ENCODE measurements around the gene KRTAP4-12. TPM values are rescaled to one million over a fixed set of nuclear protein-coding genes. Genes with fewer than 3 reads are reported as not detected.
"Not testable (repeated sequence)": the region's sequence is repeated elsewhere in the genome, so short reads cannot be mapped to it uniquely, and the experiment has no call there.

Gene KRTAP4-12
- total RNA-seq, 1 donor from 2014 or later: not detected

GRCh38 chr17:41084100-41084856, 39.7 kb downstream of the KRTAP4-12 start, which contains the start of gene KRTAP4-7:
KRTAP4-7 (plus strand) TSS chr17:41084150; CDS start chr17:41084207, 57 bp downstream.
- DNase-seq: not testable (repeated sequence)

GRCh38 chr17:41083427-41083826, 40.6 kb downstream of the KRTAP4-12 start:
- DNase-seq: not testable (repeated sequence)

- no peak for DNase-seq
These were observed 41.4 kb downstream of the KRTAP4-12 start for GRCh38 chr17:41082626-41083025.

- DNase-seq: no peak
These were observed 47.2 kb downstream of the KRTAP4-12 start for GRCh38 chr17:41076788-41077187.

- no peak for DNase-seq
These were observed 50.3 kb downstream of the KRTAP4-12 start for GRCh38 chr17:41073676-41074075.

Other genes starting within 250 kb of the KRTAP4-12 start
- not detected in 2 replicates for gene KRT20, start 238.9 kb downstream of the KRTAP4-12 start, total RNA-seq
- 0.47 and 1.9 TPM in 2 replicates for gene KRT23, start 186.5 kb downstream of the KRTAP4-12 start, total RNA-seq
- gene KRT39, start 157.2 kb downstream of the KRTAP4-12 start, total RNA-seq: not detected in 2 replicates
- gene KRT40, start 139.9 kb downstream of the KRTAP4-12 start, total RNA-seq: not detected in 2 replicates
- gene KRTAP3-3, start 130.0 kb downstream of the KRTAP4-12 start, total RNA-seq: not detected in 2 replicates
- gene KRTAP3-2, start 124.3 kb downstream of the KRTAP4-12 start, total RNA-seq: not detected in 2 replicates
- not detected in 2 replicates for gene KRTAP3-1, start 115.1 kb downstream of the KRTAP4-12 start, total RNA-seq
- not detected in 2 replicates for gene KRTAP1-5, start 97.0 kb downstream of the KRTAP4-12 start, total RNA-seq
- not detected in 2 replicates for gene KRTAP1-4, start 94.0 kb downstream of the KRTAP4-12 start, total RNA-seq
- gene KRTAP1-3, start 89.3 kb downstream of the KRTAP4-12 start, total RNA-seq: not detected in 2 replicates
- not detected in 2 replicates for gene KRTAP1-1, start 82.7 kb downstream of the KRTAP4-12 start, total RNA-seq
- not detected in 2 replicates for gene KRTAP2-1, start 76.9 kb downstream of the KRTAP4-12 start, total RNA-seq
- not detected in 2 replicates for gene KRTAP2-2, start 69.0 kb downstream of the KRTAP4-12 start, total RNA-seq
- not detected in 2 replicates for gene KRTAP2-3, start 64.1 kb downstream of the KRTAP4-12 start, total RNA-seq
- not detected in 2 replicates for gene KRTAP2-4, start 58.3 kb downstream of the KRTAP4-12 start, total RNA-seq
- not detected in 2 replicates for gene KRTAP4-7, start 40.0 kb downstream of the KRTAP4-12 start, total RNA-seq
- gene KRTAP4-8, start 26.0 kb downstream of the KRTAP4-12 start, total RNA-seq: not detected in 2 replicates
- gene KRTAP4-16, start 22.0 kb downstream of the KRTAP4-12 start, total RNA-seq: not detected in 2 replicates
- gene KRTAP4-9, start 18.8 kb downstream of the KRTAP4-12 start, total RNA-seq: not detected in 2 replicates
- gene KRTAP4-11, start 5.8 kb downstream of the KRTAP4-12 start, total RNA-seq: not detected in 2 replicates
- gene KRTAP4-6, start 16.4 kb upstream of the KRTAP4-12 start, total RNA-seq: 0.19 TPM in 1 of 2 replicates, not detected in the other
- not detected in 2 replicates for gene KRTAP4-5, start 25.6 kb upstream of the KRTAP4-12 start, total RNA-seq
- gene KRTAP4-4, start 36.6 kb upstream of the KRTAP4-12 start, total RNA-seq: not detected in 2 replicates
- not detected in 2 replicates for gene KRTAP4-3, start 44.0 kb upstream of the KRTAP4-12 start, total RNA-seq
- gene KRTAP4-2, start 54.0 kb upstream of the KRTAP4-12 start, total RNA-seq: not detected in 2 replicates
- not detected in 2 replicates for gene KRTAP4-1, start 60.7 kb upstream of the KRTAP4-12 start, total RNA-seq
- gene KRTAP9-1, start 65.7 kb upstream of the KRTAP4-12 start, total RNA-seq: not detected in 2 replicates
- not detected in 2 replicates for gene KRTAP9-2, start 102.5 kb upstream of the KRTAP4-12 start, total RNA-seq
- gene KRTAP9-3, start 108.3 kb upstream of the KRTAP4-12 start, total RNA-seq: not detected in 2 replicates
- gene KRTAP9-8, start 113.8 kb upstream of the KRTAP4-12 start, total RNA-seq: not detected in 2 replicates
- not detected in 2 replicates for gene KRTAP9-4, start 125.5 kb upstream of the KRTAP4-12 start, total RNA-seq
- gene KRTAP9-9, start 131.2 kb upstream of the KRTAP4-12 start, total RNA-seq: not detected in 2 replicates
- not detected in 2 replicates for gene KRTAP9-6, start 141.2 kb upstream of the KRTAP4-12 start, total RNA-seq
- gene KRTAP9-7, start 151.5 kb upstream of the KRTAP4-12 start, total RNA-seq: not detected in 2 replicates
- not detected in 2 replicates for gene KRTAP29-1, start 178.7 kb upstream of the KRTAP4-12 start, total RNA-seq
- 0.05 TPM in 1 of 2 replicates, not detected in the other for gene KRTAP16-1, start 185.1 kb upstream of the KRTAP4-12 start, total RNA-seq
- not detected in 2 replicates for gene KRTAP17-1, start 191.5 kb upstream of the KRTAP4-12 start, total RNA-seq
- gene KRT33A, start 226.6 kb upstream of the KRTAP4-12 start, total RNA-seq: not detected in 2 replicates
- not detected in 2 replicates for gene KRT33B, start 245.6 kb upstream of the KRTAP4-12 start, total RNA-seq

Measured in dermis blood vessel endothelial cell (primary cell).